ENCODE measurements around the gene SCN3A.

DNA sequence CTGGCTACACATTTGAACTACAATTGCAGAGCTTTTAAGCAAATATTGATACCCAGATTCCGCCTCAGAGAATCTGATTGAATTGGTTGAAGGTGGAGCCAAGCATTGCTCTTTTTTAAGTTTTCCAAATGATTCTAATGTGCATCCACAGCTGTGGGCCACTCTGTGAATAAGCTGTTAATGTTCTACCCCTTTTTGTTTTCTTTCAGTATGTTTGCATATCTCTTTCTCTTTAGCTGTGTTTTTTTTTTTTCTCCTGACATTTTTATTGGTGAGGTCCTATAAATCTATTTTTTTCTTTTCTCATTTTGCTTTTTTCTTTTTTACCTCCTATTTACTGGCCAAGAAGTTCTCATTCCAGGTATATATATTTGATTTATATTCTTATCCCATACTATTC, 6.5 kb downstream of the SCN3A start:
- TF ChIP-seq, protein P1, sequence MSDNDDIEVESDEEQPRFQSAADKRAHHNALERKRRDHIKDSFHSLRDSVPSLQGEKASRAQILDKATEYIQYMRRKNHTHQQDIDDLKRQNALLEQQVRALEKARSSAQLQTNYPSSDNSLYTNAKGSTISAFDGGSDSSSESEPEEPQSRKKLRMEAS (IDR thresholded peaks at IDR 0.05): no peak
- TF ChIP-seq, protein P2, sequence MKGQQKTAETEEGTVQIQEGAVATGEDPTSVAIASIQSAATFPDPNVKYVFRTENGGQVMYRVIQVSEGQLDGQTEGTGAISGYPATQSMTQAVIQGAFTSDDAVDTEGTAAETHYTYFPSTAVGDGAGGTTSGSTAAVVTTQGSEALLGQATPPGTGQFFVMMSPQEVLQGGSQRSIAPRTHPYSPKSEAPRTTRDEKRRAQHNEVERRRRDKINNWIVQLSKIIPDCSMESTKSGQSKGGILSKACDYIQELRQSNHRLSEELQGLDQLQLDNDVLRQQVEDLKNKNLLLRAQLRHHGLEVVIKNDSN (IDR thresholded peaks at IDR 0.05): no peak
- TF ChIP-seq EGR1 (IDR thresholded peaks at IDR 0.05) (no peak), CREB1 (IDR thresholded peaks at IDR 0.05; ENCODE audit: low read depth) (no peak), RAD21 (IDR thresholded peaks at IDR 0.05; ENCODE audit: low read depth) (no peak), TCF12 (IDR thresholded peaks at IDR 0.05; ENCODE audit: low read depth) (no peak)
- TF ChIP-seq, protein P3, sequence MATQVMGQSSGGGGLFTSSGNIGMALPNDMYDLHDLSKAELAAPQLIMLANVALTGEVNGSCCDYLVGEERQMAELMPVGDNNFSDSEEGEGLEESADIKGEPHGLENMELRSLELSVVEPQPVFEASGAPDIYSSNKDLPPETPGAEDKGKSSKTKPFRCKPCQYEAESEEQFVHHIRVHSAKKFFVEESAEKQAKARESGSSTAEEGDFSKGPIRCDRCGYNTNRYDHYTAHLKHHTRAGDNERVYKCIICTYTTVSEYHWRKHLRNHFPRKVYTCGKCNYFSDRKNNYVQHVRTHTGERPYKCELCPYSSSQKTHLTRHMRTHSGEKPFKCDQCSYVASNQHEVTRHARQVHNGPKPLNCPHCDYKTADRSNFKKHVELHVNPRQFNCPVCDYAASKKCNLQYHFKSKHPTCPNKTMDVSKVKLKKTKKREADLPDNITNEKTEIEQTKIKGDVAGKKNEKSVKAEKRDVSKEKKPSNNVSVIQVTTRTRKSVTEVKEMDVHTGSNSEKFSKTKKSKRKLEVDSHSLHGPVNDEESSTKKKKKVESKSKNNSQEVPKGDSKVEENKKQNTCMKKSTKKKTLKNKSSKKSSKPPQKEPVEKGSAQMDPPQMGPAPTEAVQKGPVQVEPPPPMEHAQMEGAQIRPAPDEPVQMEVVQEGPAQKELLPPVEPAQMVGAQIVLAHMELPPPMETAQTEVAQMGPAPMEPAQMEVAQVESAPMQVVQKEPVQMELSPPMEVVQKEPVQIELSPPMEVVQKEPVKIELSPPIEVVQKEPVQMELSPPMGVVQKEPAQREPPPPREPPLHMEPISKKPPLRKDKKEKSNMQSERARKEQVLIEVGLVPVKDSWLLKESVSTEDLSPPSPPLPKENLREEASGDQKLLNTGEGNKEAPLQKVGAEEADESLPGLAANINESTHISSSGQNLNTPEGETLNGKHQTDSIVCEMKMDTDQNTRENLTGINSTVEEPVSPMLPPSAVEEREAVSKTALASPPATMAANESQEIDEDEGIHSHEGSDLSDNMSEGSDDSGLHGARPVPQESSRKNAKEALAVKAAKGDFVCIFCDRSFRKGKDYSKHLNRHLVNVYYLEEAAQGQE (IDR thresholded peaks at IDR 0.05; ENCODE audit: low read depth): no peak

Measured in Ishikawa (cell line).